HG03066 (cell line): Measurements from ENCODE around the gene FERMT1.
A peak's percentile ranks its signal among the peaks of the same experiment; 100 is the strongest.

ENCODE experiments used
- ATAC-seq: cut with Tn5 transposase; IDR thresholded peaks from one replicate; pipeline ENCODE4 v1.9.1; 2021; ENCODE audit warnings: low read depth; ENCODE audit not compliant: unreplicated experiment

FERMT1 gene, protein sequence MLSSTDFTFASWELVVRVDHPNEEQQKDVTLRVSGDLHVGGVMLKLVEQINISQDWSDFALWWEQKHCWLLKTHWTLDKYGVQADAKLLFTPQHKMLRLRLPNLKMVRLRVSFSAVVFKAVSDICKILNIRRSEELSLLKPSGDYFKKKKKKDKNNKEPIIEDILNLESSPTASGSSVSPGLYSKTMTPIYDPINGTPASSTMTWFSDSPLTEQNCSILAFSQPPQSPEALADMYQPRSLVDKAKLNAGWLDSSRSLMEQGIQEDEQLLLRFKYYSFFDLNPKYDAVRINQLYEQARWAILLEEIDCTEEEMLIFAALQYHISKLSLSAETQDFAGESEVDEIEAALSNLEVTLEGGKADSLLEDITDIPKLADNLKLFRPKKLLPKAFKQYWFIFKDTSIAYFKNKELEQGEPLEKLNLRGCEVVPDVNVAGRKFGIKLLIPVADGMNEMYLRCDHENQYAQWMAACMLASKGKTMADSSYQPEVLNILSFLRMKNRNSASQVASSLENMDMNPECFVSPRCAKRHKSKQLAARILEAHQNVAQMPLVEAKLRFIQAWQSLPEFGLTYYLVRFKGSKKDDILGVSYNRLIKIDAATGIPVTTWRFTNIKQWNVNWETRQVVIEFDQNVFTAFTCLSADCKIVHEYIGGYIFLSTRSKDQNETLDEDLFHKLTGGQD

DNA sequence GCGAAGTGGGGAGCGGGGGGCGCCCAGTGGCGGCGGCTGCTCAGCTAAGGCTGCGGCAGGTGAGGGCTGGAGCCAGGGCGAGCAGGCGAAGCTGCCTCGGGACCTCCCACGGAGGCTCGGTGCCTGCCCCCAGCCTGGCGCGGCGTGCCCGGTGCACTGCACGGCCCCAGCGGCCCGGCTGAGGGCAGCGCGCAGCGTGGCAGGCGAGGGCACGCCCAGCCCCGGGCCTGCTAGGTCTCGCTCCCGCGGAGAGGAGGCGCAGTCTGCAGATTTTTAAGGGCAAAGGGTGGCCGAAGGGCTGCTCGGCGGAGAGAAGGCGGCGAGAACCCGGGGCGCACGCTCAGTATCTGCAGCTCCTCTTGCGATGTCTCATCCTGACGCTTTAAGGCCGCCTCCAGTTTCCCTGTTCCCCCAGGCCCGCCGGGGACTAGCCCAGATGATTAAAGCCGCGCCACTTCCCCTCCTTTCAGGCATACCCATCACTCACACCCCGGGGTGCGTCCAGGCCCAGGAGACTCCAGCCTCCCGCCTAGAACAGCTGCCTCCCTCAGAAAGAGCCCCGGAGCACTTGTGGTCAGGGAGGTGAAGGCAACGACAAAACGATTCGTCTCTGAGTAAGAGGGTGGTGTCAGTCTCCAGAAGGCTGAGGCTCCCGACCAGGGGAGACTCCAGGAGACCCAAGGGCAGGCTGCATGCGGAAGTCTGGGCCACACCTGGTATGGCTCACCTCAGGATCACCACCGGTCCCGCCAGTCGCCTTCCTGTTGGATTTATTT is at the start of gene FERMT1:
TSS of gene FERMT1 (minus strand) at position 158 of the 776 bp plus-strand sequence. CDS start 3,476 bp downstream, outside the sequence.
- ATAC-seq: peak; percentile 56

- no peak for ATAC-seq
These were observed 46.4 kb upstream of the FERMT1 start for GRCh38 chr20:6169251-6169650.

DNA sequence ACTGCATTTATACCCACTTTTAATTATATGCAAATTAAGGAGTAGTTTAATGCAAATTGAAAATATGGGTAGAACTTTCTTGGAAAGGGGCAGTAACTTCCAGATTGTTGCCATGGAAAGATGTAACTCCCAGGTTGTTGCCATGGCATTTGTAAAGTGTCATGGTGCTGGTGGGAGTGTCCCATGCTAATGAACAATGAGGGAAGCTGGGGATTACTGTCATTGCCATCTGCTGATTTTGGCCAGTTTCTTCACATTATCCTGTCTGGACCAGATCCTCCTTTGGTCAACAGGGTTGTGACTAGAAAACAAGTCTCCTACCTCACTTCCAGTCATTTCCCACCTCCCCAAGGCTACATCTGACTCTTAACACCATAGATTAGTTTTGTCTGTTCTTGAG is 45.4 kb upstream of the FERMT1 start:
- ATAC-seq: no peak

GRCh38 chr20:6165346-6165745 is 42.5 kb upstream of the FERMT1 start:
- ATAC-seq: no peak

- no peak for ATAC-seq
These were observed 41.9 kb upstream of the FERMT1 start for GRCh38 chr20:6164421-6165341.

- no peak for ATAC-seq
These were observed 37.9 kb upstream of the FERMT1 start for GRCh38 chr20:6160736-6161135.

DNA sequence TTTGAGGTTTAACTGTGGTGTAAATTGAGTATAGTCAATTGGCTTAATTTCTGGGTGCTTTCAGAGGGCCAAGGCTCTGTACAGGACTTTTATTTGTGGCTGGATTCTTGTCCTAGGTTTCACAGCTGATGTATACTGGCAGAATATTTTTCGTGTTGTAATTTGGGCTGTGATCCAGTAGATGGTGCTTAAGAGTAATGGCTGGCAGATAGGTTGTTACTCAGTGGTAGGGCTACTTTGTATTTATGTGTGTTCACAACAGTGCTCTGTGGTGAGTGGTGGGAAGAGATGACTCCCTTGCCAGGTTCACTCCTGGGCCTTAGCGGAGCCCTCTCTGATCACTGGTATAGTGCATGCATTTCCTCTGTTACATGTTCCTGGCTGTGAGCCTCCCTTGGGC is 34.5 kb upstream of the FERMT1 start:
- ATAC-seq: no peak

DNA sequence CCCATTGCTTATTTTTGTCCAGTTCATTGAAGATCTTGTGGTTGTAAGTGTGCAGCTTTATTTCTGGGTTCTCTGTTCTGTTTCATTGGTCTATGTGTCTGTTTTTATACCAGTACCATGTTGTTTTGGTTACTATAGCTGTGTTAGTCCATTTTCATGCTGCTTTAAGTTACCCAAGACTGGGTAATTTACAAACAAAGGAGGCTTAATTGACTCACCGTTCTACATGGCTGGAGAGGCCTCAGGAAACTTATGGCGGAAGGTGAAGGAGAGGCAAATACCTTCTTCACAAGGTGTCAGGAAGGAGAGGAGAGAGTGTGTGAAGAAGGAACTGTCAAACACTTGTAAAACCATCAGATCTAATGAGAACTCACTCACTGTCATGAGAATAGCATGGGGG is 29.9 kb upstream of the FERMT1 start:
- no peak for ATAC-seq

GRCh38 chr20:6148073-6148472 is 25.2 kb upstream of the FERMT1 start:
- ATAC-seq: no peak

DNA sequence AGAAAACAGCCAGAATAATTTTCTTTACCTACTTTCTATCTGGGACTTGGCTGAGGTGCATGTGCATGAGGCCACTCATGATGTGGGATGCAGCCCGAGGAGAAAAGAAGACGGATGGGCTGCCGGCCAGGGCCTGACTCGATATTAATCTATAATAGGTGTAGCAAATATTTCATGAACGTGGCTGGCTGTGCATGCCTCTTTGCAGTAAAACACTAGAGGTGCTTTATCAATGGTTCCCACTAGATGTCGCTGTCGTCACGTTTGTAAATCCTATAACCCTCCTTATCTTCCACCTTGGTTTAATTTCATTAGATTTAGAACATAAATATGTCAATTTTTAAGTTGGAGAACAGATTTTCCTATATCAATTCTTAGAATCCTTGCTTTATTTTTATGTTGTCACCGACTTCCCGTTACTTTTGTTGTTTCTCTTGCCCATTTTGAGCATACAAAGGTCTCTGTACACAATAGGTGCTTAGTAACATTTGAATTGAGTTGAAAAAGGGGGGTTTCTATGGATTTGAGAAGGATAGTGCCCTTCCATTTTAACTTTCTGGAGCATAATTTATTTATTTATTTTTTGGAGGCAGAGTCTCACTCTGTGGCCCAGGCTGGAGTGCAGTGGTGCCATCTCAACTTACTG is 19.6 kb upstream of the FERMT1 start:
- no peak for ATAC-seq

GRCh38 chr20:6140947-6141346 is 18.1 kb upstream of the FERMT1 start:
- no peak for ATAC-seq

DNA sequence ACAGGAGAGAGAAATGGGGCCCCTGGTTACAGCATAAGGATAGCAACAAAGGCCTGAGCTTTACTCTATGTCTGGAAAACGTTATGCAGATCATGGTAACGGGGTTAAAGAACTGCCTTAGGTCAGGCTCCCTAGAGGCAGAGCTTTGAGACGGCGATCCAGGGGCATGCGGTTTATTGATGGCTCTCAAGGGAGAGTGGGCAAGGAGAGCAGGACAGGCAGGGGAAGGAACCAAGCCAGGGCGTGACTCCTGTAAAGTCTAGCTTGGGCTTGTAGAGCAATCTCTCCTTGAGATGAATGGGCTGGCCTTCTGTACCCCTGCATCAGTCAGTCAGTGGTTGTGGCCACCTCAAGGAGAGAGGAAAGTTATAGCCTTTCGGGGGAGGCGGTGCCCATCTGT is 12.5 kb upstream of the FERMT1 start:
- ATAC-seq: no peak

DNA sequence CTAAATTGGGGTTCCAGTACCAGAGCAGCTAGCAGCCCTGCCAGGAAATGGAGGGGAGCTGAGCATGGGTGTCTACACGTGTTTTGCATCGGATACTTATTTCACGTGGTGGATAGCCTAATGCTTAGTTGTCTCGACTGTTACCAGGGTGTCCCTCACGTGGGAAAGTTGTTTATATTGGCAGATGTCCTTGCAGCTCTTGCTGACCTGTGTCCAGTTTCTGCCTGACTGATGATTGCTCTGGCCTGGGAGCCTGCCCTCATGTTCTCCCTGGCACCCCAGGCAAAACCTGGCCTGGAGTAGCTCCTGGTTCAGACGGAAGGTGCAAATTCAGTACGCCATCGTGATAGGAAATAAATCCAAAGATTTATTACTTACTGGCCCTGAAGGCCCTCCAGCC is 11.8 kb upstream of the FERMT1 start:
- ATAC-seq: no peak

DNA sequence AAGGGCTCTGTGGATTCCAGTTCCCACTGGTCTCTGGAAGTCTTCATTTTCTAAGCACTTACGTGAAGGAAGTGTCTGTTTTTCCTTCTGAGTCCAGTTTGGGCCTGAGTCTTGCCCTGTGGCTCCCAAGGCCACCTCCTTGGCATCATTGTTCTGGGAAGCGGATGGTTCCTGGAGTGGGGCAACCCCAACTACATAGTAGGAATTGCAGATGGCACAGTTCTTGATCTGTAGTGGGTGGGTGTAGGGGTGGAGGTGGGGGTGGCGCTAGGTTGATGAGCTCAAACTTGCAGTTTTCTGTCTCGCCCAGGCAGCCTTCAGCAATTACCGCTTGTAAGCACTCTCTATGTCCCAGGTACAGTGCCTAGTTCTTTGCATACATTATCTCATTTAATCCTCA is 7.2 kb upstream of the FERMT1 start:
- ATAC-seq: no peak

DNA sequence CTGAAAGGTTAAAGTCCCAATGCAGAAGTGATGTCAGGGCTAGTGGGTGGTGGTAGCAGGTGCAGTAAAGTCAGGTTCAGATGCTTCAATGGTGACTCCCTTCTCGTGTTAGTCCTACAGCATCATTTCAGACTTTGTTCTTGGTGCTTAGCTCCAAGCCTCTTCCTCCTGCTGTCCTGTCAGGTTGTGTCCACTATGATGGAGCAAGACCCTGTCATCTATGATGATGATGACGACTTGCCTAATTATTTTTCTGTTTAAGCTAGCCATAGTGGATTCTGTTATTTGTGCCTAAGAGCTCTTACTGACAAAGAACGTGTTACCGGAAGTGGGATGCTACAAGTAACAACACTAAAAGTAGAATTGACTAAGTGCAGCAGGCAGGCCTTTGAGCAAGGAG is 5.0 kb upstream of the FERMT1 start:
- ATAC-seq: no peak

DNA sequence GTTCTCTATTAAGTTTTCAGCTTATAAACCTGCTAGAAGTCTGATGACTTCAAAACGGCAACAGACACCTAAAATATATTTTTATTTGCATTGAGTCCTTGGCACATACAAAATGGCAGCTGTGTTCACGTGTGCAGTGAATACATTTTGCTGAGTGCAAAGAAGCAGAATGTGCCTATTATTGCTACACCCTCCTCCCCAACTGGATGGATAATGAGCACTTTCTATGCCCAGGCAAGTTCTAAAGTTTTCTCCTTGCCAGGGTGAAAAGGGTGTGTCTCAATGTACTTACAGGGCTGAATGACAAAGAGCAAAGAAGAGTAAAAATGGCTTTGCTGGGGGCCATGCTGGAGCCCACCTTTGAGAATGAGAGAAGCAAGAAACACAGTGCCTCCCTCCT is 4.0 kb upstream of the FERMT1 start:
- ATAC-seq: no peak

DNA sequence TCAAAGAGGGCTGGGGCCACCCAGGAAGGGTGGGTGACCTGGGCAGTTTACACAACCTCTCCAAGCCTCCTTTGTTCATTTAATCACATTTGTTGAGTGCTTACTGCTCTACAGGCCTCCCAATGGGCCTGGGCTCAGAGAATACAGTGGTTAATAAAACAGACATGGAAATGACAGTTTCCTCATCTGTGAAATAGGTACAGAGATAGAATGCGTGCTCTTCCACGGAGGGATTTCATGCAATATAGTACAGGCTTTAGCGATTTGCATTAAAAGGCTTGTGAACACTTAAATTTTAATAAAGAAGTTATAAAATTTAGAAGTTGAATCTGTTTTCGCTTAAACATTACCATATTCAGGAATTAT is 802 bp upstream of the FERMT1 start:
- ATAC-seq: no peak

DNA sequence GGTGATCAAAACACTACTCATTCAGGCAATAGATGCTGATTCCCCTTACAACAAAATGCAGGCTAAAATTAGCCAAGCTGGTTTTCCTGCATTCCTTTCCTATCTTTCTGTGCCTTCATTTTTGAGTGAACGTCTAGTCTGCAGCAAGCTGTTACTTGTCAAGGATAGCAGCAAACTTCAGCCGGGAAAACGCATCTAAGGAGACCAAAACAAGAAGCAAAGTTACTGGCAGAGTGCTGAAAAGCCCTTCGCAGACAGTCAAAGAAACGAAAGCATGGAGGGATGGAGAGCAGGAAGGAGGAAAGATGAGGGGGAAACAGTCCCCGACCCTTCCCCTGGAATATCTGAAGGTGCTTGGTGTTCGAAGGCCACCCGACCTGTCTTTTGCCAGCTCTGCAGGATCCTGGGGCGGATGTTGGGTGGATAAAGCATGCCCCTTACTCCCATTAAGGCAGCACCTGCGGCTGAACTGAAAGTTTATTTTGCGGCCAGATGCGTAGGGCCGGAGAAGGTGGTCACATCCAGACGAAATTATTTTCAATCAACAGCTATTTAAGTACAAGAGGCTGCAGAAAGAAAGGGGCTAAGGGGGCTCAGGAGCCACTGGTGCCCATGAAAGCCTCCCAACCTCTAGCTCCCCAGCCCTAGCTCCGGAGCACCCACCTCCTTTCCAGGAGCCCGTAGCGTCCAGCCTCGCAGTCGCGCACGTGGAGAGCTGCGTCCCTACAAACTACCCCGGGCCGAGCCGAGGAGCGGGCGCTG is 538 bp downstream of the FERMT1 start:
- ATAC-seq: peak; percentile 25

DNA sequence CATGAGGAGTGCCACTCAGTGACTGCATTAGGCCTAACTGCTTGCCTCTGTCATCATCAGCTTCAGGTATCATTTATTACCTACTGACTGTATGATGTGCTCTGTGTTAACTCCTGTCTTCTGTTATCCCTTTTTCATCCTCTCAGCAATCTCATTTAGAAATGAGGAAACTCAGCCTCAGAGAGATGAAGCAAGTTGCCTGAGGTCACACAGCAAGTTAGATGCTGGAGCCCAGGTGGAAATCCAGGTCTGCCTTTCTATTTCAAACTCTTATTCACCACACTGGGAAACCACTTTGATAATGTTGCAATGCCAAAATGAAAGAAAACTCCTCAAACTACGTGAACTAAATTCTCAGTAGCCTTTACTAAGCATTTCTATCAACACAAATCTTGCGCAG is 1.3 kb downstream of the FERMT1 start:
- ATAC-seq: no peak
